K562 (cell line): Measurements from ENCODE around the gene ZDHHC19. TPM values are rescaled to one million over a fixed set of nuclear protein-coding genes. Genes with fewer than 3 reads are reported as not detected.

Experiments
- ARHGAP35 ChIP-seq: fragments of 450-650 bp; IDR thresholded peaks from 2 replicates; pipeline ENCODE4 v1.6.1; 2018; ENCODE audit not compliant: partially characterized antibody
- ETS2 ChIP-seq: IDR thresholded peaks from 2 replicates; pipeline ENCODE4 v1.6.1; 2016; ENCODE audit warnings: borderline replicate concordance, missing genetic modification characterization, mild to moderate bottlenecking, moderate library complexity, missing compliant biosample characterization; ENCODE audit not compliant: poor library complexity, severe bottlenecking
- HBP1 ChIP-seq: fragments of 450-650 bp; formaldehyde crosslinking; IDR thresholded peaks from 2 replicates; pipeline ENCODE4 v1.4.0; 2022; ENCODE audit warnings: missing genetic modification characterization
- HEY1 ChIP-seq: fragments of 250-450 bp; sonication (Bioruptor Pico); IDR thresholded peaks from 2 replicates; pipeline ENCODE4 v1.5.0; 2020; ENCODE audit warnings: mild to moderate bottlenecking, moderate library complexity, borderline replicate concordance
- HOXB6 ChIP-seq: fragments of 250-450 bp; sonication (Bioruptor Pico); IDR thresholded peaks from 2 replicates; pipeline ENCODE4 v1.5.1; 2022; ENCODE audit warnings: mild to moderate bottlenecking, borderline replicate concordance
- KHSRP ChIP-seq: fragments of 450-650 bp; IDR thresholded peaks from 2 replicates; pipeline ENCODE4 v1.6.1; 2017
- KLF10 ChIP-seq: fragments of 250-450 bp; sonication (Bioruptor Pico); IDR thresholded peaks from 2 replicates; pipeline ENCODE4 v1.6.1; 2021; ENCODE audit warnings: matching md5 sums
- LARP7 ChIP-seq: fragments of 450-650 bp; IDR thresholded peaks from 2 replicates; pipeline ENCODE4 v1.6.1; 2016
- LCOR ChIP-seq: sonication (generic); formaldehyde crosslinking; IDR thresholded peaks from 2 replicates; pipeline ENCODE4 v1.8.0; 2022; ENCODE audit warnings: mild to moderate bottlenecking, missing genetic modification reagents
- NFIC ChIP-seq: fragments of 450-650 bp; IDR thresholded peaks from 2 replicates; pipeline ENCODE4 v1.6.1; 2017; ENCODE audit warnings: mild to moderate bottlenecking, inconsistent platforms
- RAD51 ChIP-seq: fragments of 450-650 bp; IDR thresholded peaks from 2 replicates; pipeline ENCODE4 v1.7.1; 2016; ENCODE audit warnings: low read depth, mild to moderate bottlenecking, borderline replicate concordance
- RHOXF2B ChIP-seq: fragments of 250-450 bp; sonication (Bioruptor Pico); conservative IDR thresholded peaks from 2 replicates; pipeline ENCODE4 v1.5.1; 2021
- SAFB ChIP-seq: fragments of 200-400 bp; formaldehyde crosslinking; IDR thresholded peaks from 2 replicates; pipeline ENCODE4 v1.6.1; 2017; ENCODE audit warnings: low read depth, low read length, borderline replicate concordance
- THRB ChIP-seq: fragments of 450-650 bp; formaldehyde crosslinking; conservative IDR thresholded peaks from 2 replicates; pipeline ENCODE4 v1.4.0; 2022; ENCODE audit warnings: mild to moderate bottlenecking, missing genetic modification characterization
- ZBTB1 ChIP-seq: sonication (generic); formaldehyde crosslinking; IDR thresholded peaks from 2 replicates; pipeline ENCODE4 v1.8.1; 2023; ENCODE audit warnings: missing genetic modification reagents, low read depth, mild to moderate bottlenecking, borderline replicate concordance
- ZKSCAN1 ChIP-seq: fragments of 150-350 bp; IDR thresholded peaks from 2 replicates; pipeline ENCODE4 v1.6.1; 2016; ENCODE audit warnings: low read depth, low read length
- ZNF699 ChIP-seq: fragments of 250-450 bp; sonication (Bioruptor Pico); IDR thresholded peaks from 2 replicates; pipeline ENCODE4 v1.8.0; 2021; ENCODE audit warnings: mild to moderate bottlenecking, moderate library complexity; ENCODE audit not compliant: insufficient replicate concordance
- ZNF77 ChIP-seq: fragments of 250-450 bp; sonication (Bioruptor Pico); IDR thresholded peaks from 2 replicates; pipeline ENCODE4 v1.5.0; 2020
- polyA plus RNA-seq, 8 experiments: library from polyadenylated mRNA; depleted of rRNA in 4 of 8; stranded (reverse) in 5 of 8; unstranded in 3 of 8; fragments of >200 nt; fragmentation: Nextera tagmentation in 2 of 8; fragmentation: Illumina TruSeq in 1 of 8; extraction: Ambion mirVana in 2 of 8; extraction: Trizol in 1 of 8; gene quantifications; 2 replicates each; pipeline versions ENCODE4 v1.2.1 to v1.2.3, GENCODE V29; 2011 to 2014; ENCODE audit warnings: inconsistent platforms in 1 of 8, missing spikeins in 1 of 8
- total RNA-seq, 7 experiments: library from RNA; depleted of rRNA in 6 of 7; stranded (reverse); fragments of >200 nt in 6 of 7; fragmentation: Illumina TruSeq in 2 of 7; extraction: Trizol in 2 of 7; gene quantifications; 2 replicates each; pipeline versions ENCODE4 v1.2.1 to v1.2.3, GENCODE V29; 2011 to 2021; ENCODE audit warnings: low replicate concordance in 1 of 7
- TF ChIP-seq, protein P1 (sequence below): fragments of 250-450 bp; sonication (Bioruptor Pico); IDR thresholded peaks from 2 replicates; pipeline ENCODE4 v1.9.0; 2021; ENCODE audit warnings: mild to moderate bottlenecking
- TF ChIP-seq, protein P2 (sequence below): fragments of 450-650 bp; IDR thresholded peaks from 2 replicates; pipeline ENCODE4 v1.7.0; 2016; ENCODE audit warnings: borderline replicate concordance
- TF ChIP-seq, protein P3 (sequence below), 3 experiments: fragments of 200-800 bp in 1 of 3; sonication (Bioruptor generic) in 1 of 3; sonication (generic) in 1 of 3; formaldehyde crosslinking in 1 of 3; IDR thresholded peaks; 2 replicates each; pipeline versions ENCODE4 v1.6.1 to v1.8.0; 2016 to 2022; ENCODE audit warnings: mild to moderate bottlenecking in 2 of 3, missing compliant biosample characterization in 2 of 3, missing genetic modification characterization in 2 of 3, missing genetic modification reagents in 1 of 3
- TF ChIP-seq, protein P4 (sequence below): fragments of 250-450 bp; sonication (Bioruptor Pico); IDR thresholded peaks from 2 replicates; pipeline ENCODE4 v1.8.0; 2022; ENCODE audit warnings: inconsistent platforms

The ZDHHC19 gene
- total and polyA plus RNA-seq, 9 of the 15 experiments (the other 6 are each of a cell fraction or from before 2014, with no cell fraction given): 0.40 to 5.5 (median 1.1) TPM

DNA sequence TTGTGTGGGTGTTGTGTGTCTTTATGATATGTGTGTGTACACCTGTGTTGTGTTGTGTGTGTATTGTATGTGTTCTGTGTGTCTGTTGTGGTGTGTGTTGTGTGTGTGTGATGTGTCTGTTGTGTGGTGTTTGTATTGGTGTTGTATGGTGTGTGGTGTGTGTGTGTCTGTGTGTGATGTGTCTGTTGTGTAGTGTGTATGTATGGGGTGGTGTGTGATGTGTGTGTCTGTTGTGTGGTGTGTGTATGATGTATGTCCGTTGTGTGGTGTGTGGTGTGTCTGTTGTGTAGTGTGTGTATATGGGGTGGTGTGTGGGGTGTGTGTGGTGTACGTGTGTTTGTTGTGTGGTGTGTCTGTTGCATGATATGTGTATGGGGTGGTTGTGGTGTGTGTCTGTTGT lies 46.6 kb downstream of the ZDHHC19 start (continued):
- TF ChIP-seq RHOXF2B (CRISPR knock-in tag): no peak
- TF ChIP-seq, protein P1, sequence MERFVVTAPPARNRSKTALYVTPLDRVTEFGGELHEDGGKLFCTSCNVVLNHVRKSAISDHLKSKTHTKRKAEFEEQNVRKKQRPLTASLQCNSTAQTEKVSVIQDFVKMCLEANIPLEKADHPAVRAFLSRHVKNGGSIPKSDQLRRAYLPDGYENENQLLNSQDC (CRISPR knock-in tag): no peak
- TF ChIP-seq ZKSCAN1: no peak
- peak; percentile 88 for TF ChIP-seq ARHGAP35
- TF ChIP-seq HEY1: no peak
- TF ChIP-seq LCOR (CRISPR knock-in tag): no peak
- TF ChIP-seq, protein P2, sequence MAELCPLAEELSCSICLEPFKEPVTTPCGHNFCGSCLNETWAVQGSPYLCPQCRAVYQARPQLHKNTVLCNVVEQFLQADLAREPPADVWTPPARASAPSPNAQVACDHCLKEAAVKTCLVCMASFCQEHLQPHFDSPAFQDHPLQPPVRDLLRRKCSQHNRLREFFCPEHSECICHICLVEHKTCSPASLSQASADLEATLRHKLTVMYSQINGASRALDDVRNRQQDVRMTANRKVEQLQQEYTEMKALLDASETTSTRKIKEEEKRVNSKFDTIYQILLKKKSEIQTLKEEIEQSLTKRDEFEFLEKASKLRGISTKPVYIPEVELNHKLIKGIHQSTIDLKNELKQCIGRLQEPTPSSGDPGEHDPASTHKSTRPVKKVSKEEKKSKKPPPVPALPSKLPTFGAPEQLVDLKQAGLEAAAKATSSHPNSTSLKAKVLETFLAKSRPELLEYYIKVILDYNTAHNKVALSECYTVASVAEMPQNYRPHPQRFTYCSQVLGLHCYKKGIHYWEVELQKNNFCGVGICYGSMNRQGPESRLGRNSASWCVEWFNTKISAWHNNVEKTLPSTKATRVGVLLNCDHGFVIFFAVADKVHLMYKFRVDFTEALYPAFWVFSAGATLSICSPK: peak; percentile 91; the same call in 1 of the 2 replicates
- TF ChIP-seq KHSRP: no peak
- TF ChIP-seq, protein P3, sequence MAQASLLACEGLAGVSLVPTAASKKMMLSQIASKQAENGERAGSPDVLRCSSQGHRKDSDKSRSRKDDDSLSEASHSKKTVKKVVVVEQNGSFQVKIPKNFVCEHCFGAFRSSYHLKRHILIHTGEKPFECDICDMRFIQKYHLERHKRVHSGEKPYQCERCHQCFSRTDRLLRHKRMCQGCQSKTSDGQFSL (CRISPR knock-in tag; IDR thresholded peaks at IDR 0.05): peak; percentile 55
- TF ChIP-seq, protein P3 (tag; IDR thresholded peaks at IDR 0.05): no peak
- TF ChIP-seq THRB: peak; percentile 96
- TF ChIP-seq LARP7: peak; percentile 89
- TF ChIP-seq ZBTB1 (CRISPR knock-in tag): no peak
- no peak for TF ChIP-seq ETS2 (tag)
- TF ChIP-seq SAFB: no peak
- no peak for TF ChIP-seq ZNF77 (CRISPR knock-in tag)
- TF ChIP-seq, protein P4, sequence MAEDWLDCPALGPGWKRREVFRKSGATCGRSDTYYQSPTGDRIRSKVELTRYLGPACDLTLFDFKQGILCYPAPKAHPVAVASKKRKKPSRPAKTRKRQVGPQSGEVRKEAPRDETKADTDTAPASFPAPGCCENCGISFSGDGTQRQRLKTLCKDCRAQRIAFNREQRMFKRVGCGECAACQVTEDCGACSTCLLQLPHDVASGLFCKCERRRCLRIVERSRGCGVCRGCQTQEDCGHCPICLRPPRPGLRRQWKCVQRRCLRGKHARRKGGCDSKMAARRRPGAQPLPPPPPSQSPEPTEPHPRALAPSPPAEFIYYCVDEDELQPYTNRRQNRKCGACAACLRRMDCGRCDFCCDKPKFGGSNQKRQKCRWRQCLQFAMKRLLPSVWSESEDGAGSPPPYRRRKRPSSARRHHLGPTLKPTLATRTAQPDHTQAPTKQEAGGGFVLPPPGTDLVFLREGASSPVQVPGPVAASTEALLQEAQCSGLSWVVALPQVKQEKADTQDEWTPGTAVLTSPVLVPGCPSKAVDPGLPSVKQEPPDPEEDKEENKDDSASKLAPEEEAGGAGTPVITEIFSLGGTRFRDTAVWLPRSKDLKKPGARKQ (CRISPR knock-in tag): no peak
- TF ChIP-seq KLF10 (CRISPR knock-in tag): no peak
- peak; percentile 95 for TF ChIP-seq HBP1 (CRISPR knock-in tag)
- no peak for TF ChIP-seq ZNF699 (CRISPR knock-in tag)
- TF ChIP-seq RAD51: no peak
- TF ChIP-seq NFIC: 0 out of 2 replicates have a peak, but pooled peaks have one; percentile 4
- TF ChIP-seq HOXB6: no peak
